ENCODE data around the gene JAZF1.

Gene JAZF1

DNA sequence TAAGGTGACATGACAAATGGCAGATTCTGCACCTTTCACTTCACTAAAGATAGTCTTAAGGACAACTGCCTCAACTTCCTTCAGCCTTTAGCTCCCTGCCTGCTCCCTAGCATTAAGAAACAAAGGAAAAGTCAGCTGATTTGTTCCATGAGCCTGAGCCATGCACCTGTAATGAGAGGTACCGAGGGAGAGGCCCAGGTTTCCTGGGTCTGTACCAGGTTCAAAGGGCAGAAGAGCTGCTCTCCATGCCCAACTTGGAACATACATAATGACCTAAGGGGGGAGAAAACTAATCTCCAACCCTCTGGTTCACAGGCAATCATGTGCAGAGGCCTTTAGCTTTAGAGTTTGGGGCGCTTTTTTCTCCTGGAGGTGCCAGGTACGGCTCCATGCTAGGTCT, 111.2 kb downstream of the JAZF1 start:
- TF ChIP-seq CTCF (IDR thresholded peaks at IDR 0.05; ENCODE audit: low read depth, low read length), result no peak
- no peak overlapping the region for H3K4me3 ChIP-seq (ENCODE audit: low read depth, low read length)

GRCh38 chr7:28068811-28069216, 111.8 kb downstream of the JAZF1 start:
- TF ChIP-seq CTCF (IDR thresholded peaks at IDR 0.05; ENCODE audit: low read depth, low read length), result no peak
- no peak overlapping the region for H3K4me3 ChIP-seq (ENCODE audit: low read depth, low read length)

DNA sequence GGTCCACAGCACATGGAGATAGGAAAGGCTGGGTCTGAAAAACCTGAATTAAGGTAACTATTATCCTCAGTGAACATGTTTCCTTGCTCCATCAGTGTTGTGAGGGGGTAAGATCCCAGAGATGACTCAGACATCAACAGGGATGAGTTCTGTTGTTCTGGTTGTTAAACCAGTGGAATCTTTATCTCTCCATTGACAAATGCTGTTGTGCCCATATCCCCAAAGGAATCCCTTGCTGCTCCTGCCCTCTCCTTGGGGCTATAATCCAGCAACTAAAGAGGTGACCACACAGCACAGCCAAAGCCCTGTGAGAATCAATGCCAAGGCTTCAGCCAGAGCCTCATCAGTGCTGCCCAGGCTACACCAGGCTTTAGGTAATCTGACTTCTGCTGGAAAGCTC, 113.4 kb downstream of the JAZF1 start:
- no peak overlapping the region for H3K4me3 ChIP-seq (ENCODE audit: low read depth, low read length)
- TF ChIP-seq CTCF (IDR thresholded peaks at IDR 0.05; ENCODE audit: low read depth, low read length), result no peak

GRCh38 chr7:28065721-28066285, 114.8 kb downstream of the JAZF1 start:
- no peak for TF ChIP-seq CTCF (IDR thresholded peaks at IDR 0.05; ENCODE audit: low read depth, low read length)
- H3K4me3 ChIP-seq (ENCODE audit: low read depth, low read length), result no peak overlapping the region

GRCh38 chr7:28065308-28065707, 115.3 kb downstream of the JAZF1 start:
- no peak overlapping the region for H3K4me3 ChIP-seq (ENCODE audit: low read depth, low read length)
- no peak for TF ChIP-seq CTCF (IDR thresholded peaks at IDR 0.05; ENCODE audit: low read depth, low read length)

- no peak for TF ChIP-seq CTCF (IDR thresholded peaks at IDR 0.05; ENCODE audit: low read depth, low read length)
- H3K4me3 ChIP-seq (ENCODE audit: low read depth, low read length), result no peak overlapping the region
Measured at GRCh38 chr7:28064437-28064836, 116.2 kb downstream of the JAZF1 start.

GRCh38 chr7:28062197-28062991, 118.2 kb downstream of the JAZF1 start:
- peak; percentile 64 for TF ChIP-seq CTCF (IDR thresholded peaks at IDR 0.05; ENCODE audit: low read depth, low read length)
- H3K4me3 ChIP-seq (ENCODE audit: low read depth, low read length), result no peak overlapping the region
